DMS53 treated with DMSO at 0.1 percent for 48 hours (cell line): ENCODE results near the gene OR51B4.
"Not testable (repeated sequence)": the region's sequence is repeated elsewhere in the genome, so short reads cannot be mapped to it uniquely, and the experiment has no call there.

Experiments used
- DNase-seq: peaks from one replicate; lab custom pipeline; 2025; ENCODE audit not compliant: unreplicated experiment; lab: John Stamatoyannopoulos, UW

OR51B4 gene

DNA sequence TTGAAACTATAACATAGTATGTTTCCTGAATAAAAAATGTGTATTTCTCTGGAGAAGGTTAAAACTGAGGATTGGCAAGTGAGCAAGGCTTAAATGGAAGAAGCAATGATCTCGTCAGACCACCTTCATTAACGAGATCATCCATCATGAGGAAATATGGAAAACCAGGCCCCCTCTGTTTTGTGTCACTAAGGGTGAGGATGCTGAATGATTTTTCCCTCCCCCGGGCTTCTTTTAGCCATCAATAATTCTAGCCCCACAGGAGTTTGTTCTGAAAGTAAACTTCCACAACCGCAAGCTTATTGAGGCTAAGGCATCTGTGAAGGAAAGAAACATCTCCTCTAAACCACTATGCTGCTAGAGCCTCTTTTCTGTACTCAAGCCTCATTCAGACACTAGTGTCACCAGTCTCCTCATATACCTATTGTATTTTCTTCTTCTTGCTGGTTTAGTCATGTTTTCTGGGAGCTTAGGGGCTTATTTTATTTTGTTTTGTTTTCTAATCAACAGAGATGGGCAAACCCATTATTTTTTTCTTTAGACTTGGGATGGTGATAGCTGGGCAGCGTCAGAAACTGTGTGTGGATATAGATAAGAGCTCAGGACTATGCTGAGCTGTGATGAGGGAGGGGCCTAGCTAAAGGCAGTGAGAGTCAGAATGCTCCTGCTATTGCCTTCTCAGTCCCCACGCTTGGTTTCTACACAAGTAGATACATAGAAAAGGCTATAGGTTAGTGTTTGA is 26.2 kb downstream of the OR51B4 start:
- no peak for DNase-seq

DNA sequence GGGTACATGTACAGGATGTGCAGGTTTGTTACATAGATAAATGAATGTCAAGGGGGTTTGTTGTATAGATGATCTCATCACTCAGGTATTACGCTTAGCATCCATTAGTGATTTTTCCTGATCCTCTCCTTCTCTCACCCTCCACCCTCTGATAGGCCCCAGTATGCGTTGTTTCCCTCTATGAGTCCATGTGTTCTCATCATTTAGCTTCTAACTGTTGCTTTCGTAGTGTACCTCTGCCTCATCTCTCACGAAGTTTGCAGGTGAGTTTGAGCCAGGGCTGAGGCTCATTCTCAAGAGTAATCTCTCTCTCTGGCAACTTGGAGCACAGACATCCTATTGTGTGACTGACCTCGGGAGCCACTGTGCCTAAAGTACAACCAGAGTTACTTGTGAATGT is 27.4 kb downstream of the OR51B4 start:
- DNase-seq: no peak

DNA sequence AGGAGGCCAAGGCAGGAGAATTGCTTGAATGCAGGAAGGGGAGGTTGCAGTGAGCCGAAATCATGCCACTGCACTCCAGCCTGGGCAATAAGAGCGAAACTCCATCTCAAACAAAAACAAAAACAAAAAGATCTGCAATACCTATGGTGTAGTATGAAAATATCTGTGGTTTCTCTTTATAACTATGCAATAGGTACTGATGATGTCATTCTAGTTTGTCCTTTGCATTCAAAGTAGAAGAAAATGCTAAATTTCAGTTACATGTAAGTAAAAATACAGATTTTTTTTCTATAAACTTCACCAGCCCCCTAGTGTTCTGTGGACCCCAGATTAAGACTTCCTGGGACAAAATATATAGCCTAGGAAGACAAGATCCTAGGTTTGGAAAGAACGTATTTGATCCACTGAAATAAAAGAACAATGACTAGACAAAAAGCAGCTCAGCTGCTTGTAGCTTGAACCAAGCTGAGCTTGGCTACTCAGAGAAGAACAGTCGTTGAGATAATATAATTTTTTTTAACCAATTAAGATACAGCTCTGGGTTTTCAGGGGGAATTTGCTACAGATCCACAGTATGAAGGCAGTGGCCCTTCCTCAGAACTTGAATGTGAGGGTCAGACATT is 29.2 kb downstream of the OR51B4 start:
- DNase-seq: no peak

DNA sequence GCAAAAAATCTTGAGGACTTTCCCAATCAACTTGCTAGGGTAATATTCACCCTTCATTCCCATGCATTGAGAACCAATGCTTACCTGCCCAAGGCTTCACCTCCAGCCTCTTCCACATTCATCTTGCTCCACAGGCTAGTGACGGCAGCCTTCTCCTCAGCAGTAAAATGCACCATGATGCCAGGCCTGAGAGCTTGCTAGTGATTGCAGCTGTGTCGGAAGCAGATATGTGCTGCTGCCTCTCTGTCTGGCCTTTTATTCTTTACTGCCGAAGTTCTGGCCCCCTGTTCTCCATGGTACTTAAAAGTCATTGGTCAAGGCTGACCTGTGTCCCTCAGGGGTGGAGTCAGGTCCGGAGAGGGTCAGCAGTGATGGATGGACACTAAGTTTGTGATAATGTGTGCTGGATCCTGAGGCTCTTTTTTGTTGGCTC is 32.0 kb downstream of the OR51B4 start, which contains the start of gene HBE1:
Gene HBE1, minus strand, starts transcription at position 231 of the 433 bp plus-strand sequence. Its CDS starts 55 bp downstream, at position 176.
- DNase-seq: no peak

DNA sequence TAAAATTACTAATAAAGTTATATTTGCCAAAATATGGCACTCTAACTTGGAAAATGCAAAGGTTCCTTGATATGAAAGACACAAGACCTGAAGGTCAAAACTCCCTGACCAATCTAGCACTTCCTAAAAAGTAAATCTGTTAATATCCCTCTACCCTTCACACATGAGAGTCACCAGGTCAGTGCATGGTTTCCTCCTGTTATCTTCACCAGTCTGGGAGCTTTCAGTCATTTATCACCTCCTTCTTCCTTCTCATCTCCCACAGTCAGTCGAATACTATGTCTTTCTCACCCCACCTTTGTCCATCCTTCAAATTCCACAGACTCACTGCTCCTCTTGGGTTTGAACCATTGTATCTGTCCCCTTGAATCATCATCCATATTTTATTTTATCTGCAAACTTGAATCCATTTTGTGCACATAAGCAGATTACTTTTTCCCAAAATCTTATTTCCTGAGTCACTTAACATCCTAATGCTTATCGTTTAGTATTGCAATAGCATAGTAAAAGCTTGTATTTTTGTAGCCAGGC is 34.6 kb downstream of the OR51B4 start:
- no peak for DNase-seq

DNA sequence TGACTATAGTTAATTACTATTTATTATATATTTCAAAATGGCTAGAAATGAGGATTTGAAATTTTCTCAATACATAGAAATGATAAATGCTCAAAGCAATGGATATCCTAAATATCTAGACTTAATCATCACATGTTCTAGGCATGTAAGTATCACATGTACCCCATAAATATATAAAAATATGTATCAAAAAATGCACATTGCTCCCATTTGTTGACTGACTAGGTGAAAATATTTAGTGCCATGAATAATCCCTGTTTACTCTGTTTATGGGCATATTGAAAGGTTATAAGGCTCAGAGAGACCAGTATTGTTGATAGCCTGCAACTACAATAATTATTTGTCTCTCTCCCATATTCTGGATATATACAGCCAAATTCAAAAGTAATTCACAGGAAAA is 35.1 kb downstream of the OR51B4 start:
- DNase-seq: no peak

DNA sequence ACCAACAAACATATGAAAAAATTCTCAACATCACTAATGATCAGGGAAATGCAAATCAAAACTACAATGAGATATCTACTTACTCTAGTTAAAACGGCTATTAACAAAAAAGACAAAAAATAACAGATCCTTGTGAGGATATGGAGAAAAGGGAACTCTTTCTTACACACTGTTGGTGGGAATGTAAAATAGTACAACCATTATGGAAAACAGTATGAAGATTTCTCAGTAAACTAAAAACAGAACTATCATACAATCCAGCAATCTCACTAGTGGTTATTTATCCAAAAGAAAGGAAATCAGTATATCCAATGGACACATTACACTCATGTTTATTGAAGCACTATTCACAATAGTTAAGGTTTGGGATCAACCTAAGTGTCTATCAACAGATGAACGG is 35.9 kb downstream of the OR51B4 start:
- DNase-seq: no peak

DNA sequence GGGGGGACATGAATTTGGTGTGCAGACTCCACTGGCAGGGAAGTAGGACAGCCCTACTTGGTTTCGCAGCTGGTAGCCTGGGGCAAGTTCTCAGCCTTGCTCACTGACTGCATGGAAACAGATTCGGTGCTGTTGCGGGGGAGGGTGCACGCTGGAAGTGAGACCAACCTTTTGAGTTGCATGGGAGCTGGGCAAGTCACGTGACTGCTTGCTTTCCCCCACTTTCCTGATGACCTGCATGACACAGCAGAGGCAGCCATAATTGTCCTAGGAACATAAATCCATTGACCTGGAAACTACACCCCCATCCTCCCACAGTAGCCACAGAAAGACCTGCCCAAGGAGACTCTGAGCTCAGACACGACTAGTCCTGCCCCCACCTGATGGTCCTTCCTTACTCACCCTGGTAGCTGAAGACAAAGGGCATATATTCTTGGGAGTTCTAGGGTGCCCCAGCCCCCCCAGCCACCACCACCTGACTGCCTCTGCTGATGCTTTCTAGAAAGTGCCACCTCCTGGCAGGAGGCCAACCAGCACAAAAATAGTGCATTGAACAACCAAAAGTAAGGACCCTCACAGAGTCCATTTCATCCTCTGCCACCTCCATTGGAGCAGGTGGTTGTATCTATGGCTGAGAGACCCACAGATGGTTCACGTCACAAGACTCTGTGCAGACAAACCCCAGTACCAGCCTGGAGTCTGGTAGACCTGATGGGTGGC is 43.0 kb downstream of the OR51B4 start:
- DNase-seq: no peak

DNA sequence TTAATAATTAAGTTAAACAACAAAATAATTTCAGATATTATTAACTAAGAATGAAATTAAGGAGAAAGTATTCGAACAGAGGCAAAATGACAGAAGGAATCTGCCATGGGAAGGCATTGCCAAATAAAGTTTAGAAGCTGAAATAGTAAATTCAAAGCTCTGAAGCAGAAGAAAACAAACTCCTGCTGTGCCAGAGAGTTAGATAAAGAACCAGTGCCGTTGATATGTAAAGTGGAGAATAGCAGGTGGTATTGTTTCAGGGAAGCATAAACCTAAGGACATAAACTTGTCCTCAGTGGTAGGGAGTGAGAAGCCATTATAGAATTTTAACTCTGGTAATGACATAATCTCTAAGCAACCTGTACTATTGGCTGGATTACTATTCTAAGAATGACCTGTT is 44.5 kb downstream of the OR51B4 start:
- DNase-seq: no peak

DNA sequence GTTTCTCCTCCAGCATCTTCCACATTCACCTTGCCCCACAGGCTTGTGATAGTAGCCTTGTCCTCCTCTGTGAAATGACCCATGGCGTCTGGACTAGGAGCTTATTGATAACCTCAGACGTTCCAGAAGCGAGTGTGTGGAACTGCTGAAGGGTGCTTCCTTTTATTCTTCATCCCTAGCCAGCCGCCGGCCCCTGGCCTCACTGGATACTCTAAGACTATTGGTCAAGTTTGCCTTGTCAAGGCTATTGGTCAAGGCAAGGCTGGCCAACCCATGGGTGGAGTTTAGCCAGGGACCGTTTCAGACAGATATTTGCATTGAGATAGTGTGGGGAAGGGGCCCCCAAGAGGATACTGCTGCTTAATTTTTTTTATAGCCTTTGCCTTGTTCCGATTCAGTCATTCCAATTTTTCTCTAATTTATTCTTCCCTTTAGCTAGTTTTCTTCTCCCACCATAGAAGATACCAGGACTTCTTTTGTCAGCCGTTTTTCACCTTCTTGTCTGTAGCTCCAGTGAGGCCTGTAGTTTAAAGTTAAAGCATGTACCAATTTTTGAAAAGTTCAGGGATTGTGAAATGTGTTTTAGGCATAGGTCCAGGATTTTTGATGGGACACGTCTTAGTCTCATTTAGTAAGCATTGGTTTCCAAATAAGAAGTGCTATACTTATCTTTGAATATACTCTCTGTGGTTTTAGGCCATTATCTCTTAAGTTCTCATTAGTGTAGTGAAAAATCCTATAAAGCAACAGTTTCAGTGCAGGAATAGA is 46.9 kb downstream of the OR51B4 start, which contains the start of gene HBG2:
Gene HBG2, minus strand, starts transcription at position 136 of the 768 bp plus-strand sequence. Its CDS starts 53 bp downstream, at position 83.
- DNase-seq: not testable (repeated sequence)

DNA sequence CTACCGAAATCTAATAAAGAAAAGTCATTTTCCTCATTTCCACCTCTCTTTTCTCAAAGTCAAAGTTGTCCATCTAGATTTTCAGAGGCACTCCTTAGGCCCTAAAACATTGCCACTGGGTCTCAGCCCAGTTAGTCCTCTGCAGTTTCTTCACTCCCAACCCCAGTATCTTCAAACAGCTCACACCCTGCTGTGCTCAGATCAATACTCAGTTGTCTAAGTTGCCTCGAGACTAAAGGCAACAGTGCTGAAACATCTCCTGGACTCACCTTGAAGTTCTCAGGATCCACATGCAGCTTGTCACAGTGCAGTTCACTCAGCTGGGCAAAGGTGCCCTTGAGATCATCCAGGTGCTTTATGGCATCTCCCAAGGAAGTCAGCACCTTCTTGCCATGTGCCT is 47.7 kb downstream of the OR51B4 start:
- DNase-seq: not testable (repeated sequence)

DNA sequence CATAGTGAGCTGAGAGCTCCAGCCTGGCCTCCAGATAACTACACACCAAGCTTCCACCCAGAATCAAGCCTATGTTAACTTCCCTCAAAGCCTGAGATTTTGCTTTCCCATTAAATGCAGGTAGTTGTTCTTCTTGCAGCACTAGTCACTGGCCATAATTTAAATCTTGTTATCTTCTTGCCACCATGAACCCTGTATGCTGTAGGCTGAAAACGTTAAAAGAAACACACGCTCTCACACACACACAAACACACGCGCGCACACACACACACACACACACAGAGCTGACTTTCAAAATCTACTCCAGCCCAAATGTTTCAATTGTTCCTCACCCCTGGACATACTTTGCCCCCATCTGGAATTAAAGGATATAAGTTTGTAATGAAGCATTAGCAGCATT is 48.3 kb downstream of the OR51B4 start:
- DNase-seq: not testable (repeated sequence)

DNA sequence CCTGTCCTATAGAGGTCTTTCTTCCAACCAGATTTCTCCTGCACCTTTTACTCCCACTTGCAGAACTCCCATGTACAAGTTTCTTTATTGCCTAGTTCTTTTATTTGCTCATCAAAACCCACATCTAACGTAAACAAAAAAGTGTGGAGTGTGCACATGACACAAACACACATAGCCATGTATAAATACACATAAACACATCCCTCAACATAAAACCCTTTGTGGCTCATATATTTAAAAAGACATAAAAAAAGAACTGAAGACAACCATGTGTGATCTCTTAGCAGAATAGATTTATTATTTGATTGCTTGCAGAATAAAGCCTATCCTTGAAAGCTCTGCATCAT is 48.9 kb downstream of the OR51B4 start:
- no peak for DNase-seq

DNA sequence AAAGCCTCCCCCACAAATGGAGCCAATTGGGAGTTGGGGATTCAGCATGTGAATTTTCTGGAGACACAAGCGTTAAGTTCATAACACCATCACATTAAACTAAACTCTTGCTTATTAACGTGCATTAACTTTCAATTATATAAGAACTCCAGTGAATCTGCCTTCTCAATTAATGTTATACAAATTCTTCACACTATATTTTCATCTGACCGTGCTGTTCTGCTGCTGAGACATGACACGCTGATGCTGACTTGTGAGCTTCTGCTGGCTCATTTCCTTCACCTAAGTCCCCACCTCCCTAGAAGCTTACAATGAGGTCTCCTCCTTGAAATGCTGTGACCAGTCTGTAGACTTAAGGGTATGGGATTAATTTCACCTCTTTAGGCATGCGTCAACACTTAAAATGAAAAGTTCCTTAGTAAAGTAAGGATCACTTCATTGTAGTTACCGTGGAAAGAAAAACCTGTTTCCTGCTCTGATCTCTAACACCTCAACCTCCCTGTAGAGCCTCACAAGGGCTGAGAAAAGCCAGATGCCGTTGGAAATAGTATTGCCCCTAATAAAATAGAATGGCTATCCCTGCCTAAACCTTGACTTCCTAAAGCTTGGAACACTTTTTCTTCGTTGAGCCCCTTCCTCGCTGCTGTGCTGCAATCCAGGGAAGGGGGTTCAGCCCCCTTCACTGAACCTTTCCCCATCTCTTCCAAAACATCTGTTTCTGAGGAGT is 49.4 kb downstream of the OR51B4 start:
- DNase-seq: no peak

DNA sequence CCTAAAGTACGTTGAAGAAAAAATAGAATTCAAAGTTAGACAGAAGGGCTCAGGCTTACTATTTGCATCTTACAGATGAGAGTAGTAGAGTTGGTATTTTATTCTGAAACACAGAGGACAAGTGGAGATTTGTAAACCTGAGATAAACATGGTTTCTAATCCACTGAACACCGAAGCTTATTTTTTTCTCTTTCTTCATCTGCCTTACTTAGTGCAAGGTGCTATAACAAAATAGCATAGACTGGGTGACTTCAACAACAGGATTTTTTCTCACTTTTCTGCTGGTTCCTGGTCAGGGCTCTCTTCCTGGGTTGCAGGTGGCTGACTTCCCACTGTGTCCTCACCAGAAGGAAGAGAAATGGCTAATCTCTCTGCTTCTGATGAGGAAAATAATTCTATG is 50.0 kb downstream of the OR51B4 start:
- DNase-seq: no peak
